ENCODE results near the gene LAMA5.

DNA sequence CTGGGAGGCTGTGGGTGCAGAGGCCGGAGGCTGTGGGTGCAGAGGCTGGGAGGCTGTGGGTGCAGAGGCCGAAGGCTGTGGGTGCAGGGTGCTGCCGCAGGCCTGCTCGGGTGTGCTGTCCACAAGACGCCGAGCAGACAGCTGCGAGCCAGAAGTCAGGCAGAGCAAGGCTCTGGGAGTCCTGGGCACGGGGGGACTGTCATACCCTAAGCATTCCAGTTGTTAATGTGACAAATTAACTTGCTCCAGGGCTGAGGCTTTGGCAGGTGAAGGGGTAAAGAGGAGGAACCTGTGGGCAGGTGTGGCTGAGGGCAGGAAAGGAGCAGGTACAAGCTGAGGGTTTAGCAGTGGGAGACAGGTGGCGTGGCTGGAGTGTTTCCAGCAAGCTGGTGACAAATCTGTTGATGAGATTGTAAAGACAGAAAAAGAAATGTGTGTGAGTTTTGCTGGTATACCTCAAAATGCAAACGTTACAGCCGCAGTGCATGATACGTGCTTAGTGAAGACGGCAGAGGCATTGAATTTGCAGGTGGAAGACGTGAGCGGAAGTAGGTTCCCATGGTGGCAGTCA, 78.5 kb downstream of the LAMA5 start:
- TF ChIP-seq POLR2A (IDR thresholded peaks at IDR 0.05; ENCODE audit: low read length), result no peak
- no peak for TF ChIP-seq GATA1 (IDR thresholded peaks at IDR 0.05; ENCODE audit: low read depth, low read length)

Measured in erythroblast (primary cell).